Measurements from ENCODE around the gene SYT6.

The SYT6 gene

GRCh38 chr1:114114185-114115094 lies 39.2 kb downstream of the SYT6 start:
- TF ChIP-seq CTCF (IDR thresholded peaks at IDR 0.05; ENCODE audit: borderline replicate concordance, control extremely low read depth, extremely low read depth, insufficient read depth, missing control alignments) = no peak
- in situ Hi-C loops (cut with MboI; ENCODE audit: low sequenced_read_pairs, unreplicated experiment) = no loop called here
- DNase-seq (ENCODE audit: low spot score) = no peak

- in situ Hi-C loops (cut with MboI; ENCODE audit: low sequenced_read_pairs, unreplicated experiment) = no loop called here
- TF ChIP-seq CTCF (IDR thresholded peaks at IDR 0.05; ENCODE audit: borderline replicate concordance, control extremely low read depth, extremely low read depth, insufficient read depth, missing control alignments) = no peak
- no peak for DNase-seq (ENCODE audit: low spot score)
Measured at GRCh38 chr1:114113411-114114184, 40.1 kb downstream of the SYT6 start.

GRCh38 chr1:114112775-114113174 lies 40.9 kb downstream of the SYT6 start:
- DNase-seq (ENCODE audit: low spot score) = no peak
- in situ Hi-C loops (cut with MboI; ENCODE audit: low sequenced_read_pairs, unreplicated experiment) = no loop called here
- no peak for TF ChIP-seq CTCF (IDR thresholded peaks at IDR 0.05; ENCODE audit: borderline replicate concordance, control extremely low read depth, extremely low read depth, insufficient read depth, missing control alignments)

- in situ Hi-C loops (cut with MboI; ENCODE audit: low sequenced_read_pairs, unreplicated experiment) = no loop called here
- TF ChIP-seq CTCF (IDR thresholded peaks at IDR 0.05; ENCODE audit: borderline replicate concordance, control extremely low read depth, extremely low read depth, insufficient read depth, missing control alignments) = no peak
- DNase-seq (ENCODE audit: low spot score) = no peak
Measured at GRCh38 chr1:114111731-114112641, 41.7 kb downstream of the SYT6 start.

- TF ChIP-seq CTCF (IDR thresholded peaks at IDR 0.05; ENCODE audit: borderline replicate concordance, control extremely low read depth, extremely low read depth, insufficient read depth, missing control alignments) = no peak
- in situ Hi-C loops (cut with MboI; ENCODE audit: low sequenced_read_pairs, unreplicated experiment) = no loop called here
- DNase-seq (ENCODE audit: low spot score) = no peak
Measured at GRCh38 chr1:114109981-114110380, 43.7 kb downstream of the SYT6 start.

GRCh38 chr1:114108751-114109255 lies 44.9 kb downstream of the SYT6 start:
- in situ Hi-C loops (cut with MboI; ENCODE audit: low sequenced_read_pairs, unreplicated experiment) = no loop called here
- no peak for TF ChIP-seq CTCF (IDR thresholded peaks at IDR 0.05; ENCODE audit: borderline replicate concordance, control extremely low read depth, extremely low read depth, insufficient read depth, missing control alignments)
- DNase-seq (ENCODE audit: low spot score) = peak; percentile 77

Measured in GM13976 (cell line).